Memory B cell (primary cell): ENCODE results near the gene GRIN2D.
A peak's percentile ranks its signal among the peaks of the same experiment; 100 is the strongest.

Source experiments
- ATAC-seq: fragments of 150-1000 bp; cut with Tn5 transposase; 2 replicates; pipeline ENCODE4 v1.10.0; 2021; ENCODE audit warnings: low read depth, mild to moderate bottlenecking, moderate library complexity
- DNase-seq, 2 donors: peaks; one replicate each; pipeline ENCODE4 v3.0.0; 2022; ENCODE audit warnings: low spot score in 2 of 2
- H3K27ac Mint-ChIP-seq: one replicate; pipeline ENCODE4 v1.8.0; 2022; ENCODE audit warnings: mild to moderate bottlenecking, moderate library complexity, mixed read lengths
- H3K27me3 Mint-ChIP-seq: one replicate; pipeline ENCODE4 v1.8.0; 2022; ENCODE audit warnings: mixed read lengths
- H3K36me3 Mint-ChIP-seq: one replicate; pipeline ENCODE4 v1.8.0; 2022; ENCODE audit warnings: mild to moderate bottlenecking, mixed read lengths
- H3K4me1 Mint-ChIP-seq: one replicate; pipeline ENCODE4 v1.8.0; 2022; ENCODE audit warnings: mixed read lengths
- H3K4me3 Mint-ChIP-seq: one replicate; pipeline ENCODE4 v1.8.0; 2022; ENCODE audit warnings: mild to moderate bottlenecking, moderate library complexity, mixed read lengths
- H3K9me3 Mint-ChIP-seq: one replicate; pipeline ENCODE4 v1.8.0; 2022; ENCODE audit warnings: mixed read lengths

GRIN2D gene

GRCh38 chr19:48397263-48398101 lies 4.0 kb downstream of the GRIN2D start:
- ATAC-seq: no peak
- Mint-ChIP-seq H3K36me3 (peaks cover 8% of the 10 kb centered on the region), H3K4me1 (peaks cover 45% of the 10 kb centered on the region), H3K27me3 (peaks cover 32% of the 10 kb centered on the region), H3K27ac (peak overlapping the region; percentile 64), H3K9me3 (peaks cover 3% of the 10 kb centered on the region), H3K4me3 (peak overlapping the region; percentile 87)
- no peak for DNase-seq

- H3K4me3 Mint-ChIP-seq: peak overlapping the region; percentile 87
- peaks cover 30% of the 10 kb centered on the region for H3K27me3 Mint-ChIP-seq
- no peak for DNase-seq
- H3K36me3 Mint-ChIP-seq: peaks cover 8% of the 10 kb centered on the region
- H3K9me3 Mint-ChIP-seq: peaks cover 3% of the 10 kb centered on the region
- no peak for ATAC-seq
- H3K4me1 Mint-ChIP-seq: peaks cover 41% of the 10 kb centered on the region
- H3K27ac Mint-ChIP-seq: peak overlapping the region; percentile 64
These were observed 4.6 kb downstream of the GRIN2D start for GRCh38 chr19:48398102-48398374.

DNA sequence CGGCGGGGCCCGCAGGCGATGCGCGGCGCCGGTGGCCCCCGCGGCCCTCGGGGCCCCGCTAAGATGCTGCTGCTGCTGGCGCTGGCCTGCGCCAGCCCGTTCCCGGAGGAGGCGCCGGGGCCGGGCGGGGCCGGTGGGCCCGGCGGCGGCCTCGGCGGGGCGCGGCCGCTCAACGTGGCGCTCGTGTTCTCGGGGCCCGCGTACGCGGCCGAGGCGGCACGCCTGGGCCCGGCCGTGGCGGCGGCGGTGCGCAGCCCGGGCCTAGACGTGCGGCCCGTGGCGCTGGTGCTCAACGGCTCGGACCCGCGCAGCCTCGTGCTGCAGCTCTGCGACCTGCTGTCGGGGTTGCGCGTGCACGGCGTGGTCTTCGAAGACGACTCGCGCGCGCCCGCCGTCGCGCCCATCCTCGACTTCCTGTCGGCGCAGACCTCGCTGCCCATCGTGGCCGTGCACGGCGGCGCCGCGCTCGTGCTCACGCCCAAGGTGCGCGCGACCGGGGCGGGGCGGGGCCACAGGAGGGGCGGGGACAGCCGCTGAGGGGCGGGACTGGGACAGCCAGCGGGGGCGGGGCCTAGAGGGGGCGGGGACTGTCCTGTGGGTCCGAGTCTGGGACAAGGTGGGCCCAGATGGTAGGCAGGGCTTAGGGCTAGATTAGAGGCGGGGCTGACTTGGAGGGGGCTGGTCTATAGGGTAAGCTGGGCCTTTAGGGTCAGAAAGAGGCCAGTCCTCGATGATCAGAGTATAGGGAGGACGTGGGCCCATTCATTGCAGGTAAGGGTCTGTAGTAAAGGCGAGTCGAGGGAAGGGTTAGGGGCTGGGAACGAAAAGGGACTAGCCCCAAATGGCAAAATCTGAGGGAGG lies 5.1 kb downstream of the GRIN2D start:
- DNase-seq (peak; percentile 78 to 85), ATAC-seq (peak; percentile 76)
- H3K9me3 Mint-ChIP-seq: peaks cover 3% of the 10 kb centered on the region
- peaks cover 8% of the 10 kb centered on the region for H3K36me3 Mint-ChIP-seq
- peak overlapping the region; percentile 64 for H3K27ac Mint-ChIP-seq
- H3K27me3 Mint-ChIP-seq: peaks cover 30% of the 10 kb centered on the region
- peaks cover 44% of the 10 kb centered on the region for H3K4me1 Mint-ChIP-seq
- peak overlapping the region; percentile 87 for H3K4me3 Mint-ChIP-seq

DNA sequence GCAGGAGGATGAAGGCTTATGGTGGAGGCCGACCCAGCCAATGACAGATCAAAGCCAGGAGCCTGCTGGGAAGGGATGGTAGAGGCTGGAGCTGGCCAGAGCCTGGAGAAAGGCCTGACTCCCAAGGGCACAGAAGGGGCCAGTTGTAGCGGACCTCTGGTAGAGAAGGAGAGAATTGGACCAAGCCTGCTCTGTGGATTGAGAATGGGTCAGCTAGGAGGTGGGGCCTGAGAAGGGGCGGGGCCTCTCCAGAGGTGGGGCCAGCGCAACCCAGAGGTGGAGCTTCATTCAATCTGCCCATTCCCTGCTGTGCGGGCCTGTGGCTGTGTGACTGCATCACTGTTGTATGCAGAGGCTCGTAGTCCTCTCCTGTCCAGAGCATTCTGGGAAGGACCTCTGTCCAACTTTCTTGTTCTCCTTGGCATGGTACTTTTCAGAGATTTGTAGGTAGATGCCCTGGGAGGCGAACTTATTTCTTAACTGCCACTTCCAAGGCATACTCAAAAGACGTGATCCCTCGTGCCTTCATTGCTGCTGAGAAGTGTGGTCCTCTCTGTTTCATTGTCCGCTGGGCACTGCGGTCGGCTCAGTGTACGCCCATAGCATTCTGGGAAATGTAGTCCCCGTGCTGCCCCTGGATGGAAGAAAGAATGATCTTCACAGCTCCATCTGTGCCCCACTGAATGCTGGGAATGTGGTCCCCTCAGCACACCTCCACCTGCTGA lies 6.7 kb downstream of the GRIN2D start:
- Mint-ChIP-seq H3K27me3 (peaks cover 22% of the 10 kb centered on the region), H3K4me3 (peak overlapping the region; percentile 9), H3K4me1 (peaks cover 35% of the 10 kb centered on the region), H3K36me3 (peaks cover 8% of the 10 kb centered on the region), H3K9me3 (peaks cover 3% of the 10 kb centered on the region), H3K27ac (no peak overlapping the region)
- no peak for DNase-seq
- ATAC-seq: peak; percentile 20

DNA sequence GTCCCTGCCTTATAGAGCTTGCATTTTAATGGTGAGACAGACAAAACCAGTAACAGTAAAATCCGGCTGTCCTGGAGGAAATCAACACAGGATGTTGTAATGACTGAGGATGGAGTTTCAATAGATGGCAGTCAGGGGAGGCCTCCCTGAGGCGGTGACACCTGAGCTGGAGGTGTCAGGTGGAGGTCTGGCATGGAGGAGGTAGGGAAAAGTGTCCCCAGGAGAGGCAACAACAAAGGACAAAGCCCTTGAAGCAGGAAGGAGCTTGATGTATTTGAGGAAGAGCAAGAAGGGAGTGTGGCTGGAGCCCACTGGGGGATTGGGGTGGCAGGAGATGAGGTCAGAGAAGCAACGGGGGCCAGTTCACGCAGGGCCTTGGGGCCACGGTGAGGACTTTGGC lies 7.8 kb downstream of the GRIN2D start:
- peaks cover 26% of the 10 kb centered on the region for H3K4me1 Mint-ChIP-seq
- H3K27ac Mint-ChIP-seq: peak overlapping the region; percentile 9

GRCh38 chr19:48403606-48404005 lies 10.1 kb downstream of the GRIN2D start:
- H3K27me3 Mint-ChIP-seq: peaks cover 15% of the 10 kb centered on the region
- ATAC-seq (peak; percentile 71), DNase-seq (no peak)
- H3K9me3 Mint-ChIP-seq: peaks cover 4% of the 10 kb centered on the region
- H3K36me3 Mint-ChIP-seq: peaks cover 4% of the 10 kb centered on the region
- no peak overlapping the region for H3K27ac Mint-ChIP-seq
- no peak overlapping the region for H3K4me3 Mint-ChIP-seq
- peaks cover 14% of the 10 kb centered on the region for H3K4me1 Mint-ChIP-seq

More for the DNA sequence above, 7.8 kb downstream of the GRIN2D start:
- Mint-ChIP-seq H3K4me3 (no peak overlapping the region), H3K27me3 (peaks cover 16% of the 10 kb centered on the region), H3K9me3 (peaks cover 3% of the 10 kb centered on the region), H3K36me3 (peaks cover 9% of the 10 kb centered on the region)
- DNase-seq: no peak
- ATAC-seq: no peak

- Mint-ChIP-seq H3K9me3 (peaks cover 3% of the 10 kb centered on the region), H3K4me3 (no peak overlapping the region), H3K4me1 (peaks cover 5% of the 10 kb centered on the region), H3K36me3 (peaks cover 4% of the 10 kb centered on the region), H3K27me3 (peaks cover 20% of the 10 kb centered on the region), H3K27ac (no peak overlapping the region)
- ATAC-seq (no peak), DNase-seq (no peak)
These were observed 11.7 kb downstream of the GRIN2D start for GRCh38 chr19:48405010-48405659.

- no peak overlapping the region for H3K27ac Mint-ChIP-seq
- H3K36me3 Mint-ChIP-seq: peaks cover 4% of the 10 kb centered on the region
- H3K27me3 Mint-ChIP-seq: peaks cover 24% of the 10 kb centered on the region
- H3K9me3 Mint-ChIP-seq: peaks cover 3% of the 10 kb centered on the region
- no peak for DNase-seq
- H3K4me1 Mint-ChIP-seq: peaks cover 5% of the 10 kb centered on the region
- no peak overlapping the region for H3K4me3 Mint-ChIP-seq
- ATAC-seq: no peak
These were observed 12.4 kb downstream of the GRIN2D start for GRCh38 chr19:48405850-48406249.

DNA sequence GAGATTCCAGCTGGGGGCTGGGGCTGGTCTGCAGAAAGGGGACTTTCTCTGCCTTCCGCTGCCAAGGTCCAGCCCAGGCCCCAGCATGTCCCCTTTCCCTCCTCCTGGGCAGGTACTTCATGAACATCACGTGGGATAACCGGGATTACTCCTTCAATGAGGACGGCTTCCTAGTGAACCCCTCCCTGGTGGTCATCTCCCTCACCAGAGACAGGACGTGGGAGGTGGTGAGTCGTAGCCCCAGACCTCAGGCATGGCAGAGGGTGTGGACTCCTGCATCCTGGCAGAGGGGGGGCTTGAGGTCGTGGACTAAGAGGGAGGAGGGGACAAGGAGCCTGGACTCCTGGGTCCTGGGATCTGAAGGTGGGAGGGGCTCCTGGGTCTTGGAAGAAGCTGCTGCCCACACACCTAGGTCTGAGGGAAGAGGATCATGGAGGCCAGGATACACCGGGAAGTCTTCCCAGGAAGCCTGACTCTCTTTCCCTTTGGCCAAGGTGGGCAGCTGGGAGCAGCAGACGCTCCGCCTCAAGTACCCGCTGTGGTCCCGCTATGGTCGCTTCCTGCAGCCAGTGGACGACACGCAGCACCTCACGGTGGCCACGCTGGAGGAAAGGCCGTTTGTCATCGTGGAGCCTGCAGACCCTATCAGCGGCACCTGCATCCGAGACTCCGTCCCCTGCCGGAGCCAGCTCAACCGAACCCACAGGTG lies 20.6 kb downstream of the GRIN2D start:
- Mint-ChIP-seq H3K4me1 (peaks cover 17% of the 10 kb centered on the region), H3K27me3 (peaks cover 19% of the 10 kb centered on the region), H3K36me3 (no peaks in the 10 kb centered on the region), H3K4me3 (no peak overlapping the region), H3K9me3 (no peaks in the 10 kb centered on the region), H3K27ac (no peak overlapping the region)
- ATAC-seq: no peak
- DNase-seq: no peak

- Mint-ChIP-seq H3K36me3 (no peaks in the 10 kb centered on the region), H3K9me3 (no peaks in the 10 kb centered on the region), H3K4me3 (no peak overlapping the region), H3K4me1 (peaks cover 19% of the 10 kb centered on the region), H3K27me3 (peaks cover 18% of the 10 kb centered on the region), H3K27ac (no peak overlapping the region)
- DNase-seq (no peak), ATAC-seq (peak; percentile 44)
These were observed 21.9 kb downstream of the GRIN2D start for GRCh38 chr19:48415395-48415794.

DNA sequence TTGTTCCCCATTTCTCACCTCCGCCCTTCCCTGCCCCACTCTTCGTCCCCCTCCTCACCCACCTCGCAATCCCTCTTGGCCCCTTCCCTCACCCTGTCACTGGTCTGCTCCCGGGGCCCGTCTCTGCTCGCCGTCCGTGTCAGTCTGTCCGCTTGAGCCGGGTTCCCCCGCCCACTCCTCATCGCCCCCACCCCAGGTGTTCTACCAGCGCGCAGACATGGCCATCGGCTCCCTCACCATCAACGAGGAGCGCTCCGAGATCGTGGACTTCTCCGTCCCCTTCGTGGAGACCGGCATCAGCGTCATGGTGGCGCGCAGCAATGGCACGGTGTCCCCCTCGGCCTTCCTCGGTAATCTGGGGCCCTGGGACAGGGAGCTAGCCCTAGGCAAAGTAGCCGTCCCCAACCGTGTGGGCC lies 22.3 kb downstream of the GRIN2D start:
- ATAC-seq (no peak), DNase-seq (no peak)
- H3K27ac Mint-ChIP-seq: no peak overlapping the region
- H3K4me3 Mint-ChIP-seq: peak overlapping the region; percentile 29
- H3K27me3 Mint-ChIP-seq: peaks cover 14% of the 10 kb centered on the region
- no peaks in the 10 kb centered on the region for H3K9me3 Mint-ChIP-seq
- H3K36me3 Mint-ChIP-seq: no peaks in the 10 kb centered on the region
- H3K4me1 Mint-ChIP-seq: peaks cover 19% of the 10 kb centered on the region

- H3K27me3 Mint-ChIP-seq: peaks cover 12% of the 10 kb centered on the region
- peaks cover 19% of the 10 kb centered on the region for H3K4me1 Mint-ChIP-seq
- no peak overlapping the region for H3K4me3 Mint-ChIP-seq
- DNase-seq (no peak), ATAC-seq (no peak)
- no peak overlapping the region for H3K27ac Mint-ChIP-seq
- H3K36me3 Mint-ChIP-seq: no peaks in the 10 kb centered on the region
- H3K9me3 Mint-ChIP-seq: no peaks in the 10 kb centered on the region
These were observed 24.0 kb downstream of the GRIN2D start for GRCh38 chr19:48417421-48417820.
